GM12891 (cell line): ENCODE data around the gene ADAM11.

Experiments used
- POLR2A ChIP-seq: IDR thresholded peaks from 2 replicates; pipeline ENCODE4 v1.6.1; 2011; ENCODE audit warnings: low read depth, low read length, control low read depth
- POLR2AphosphoS5 ChIP-seq: IDR thresholded peaks from 2 replicates; pipeline ENCODE4 v1.6.1; 2011; ENCODE audit warnings: low read depth, low read length, control low read depth
- SPI1 ChIP-seq: IDR thresholded peaks from 2 replicates; pipeline ENCODE4 v1.6.1; 2011; ENCODE audit warnings: low read depth, low read length, control low read depth

- no peak for TF ChIP-seq POLR2A
- no peak for TF ChIP-seq POLR2AphosphoS5
- TF ChIP-seq SPI1: no peak
Observed at GRCh38 chr17:44751806-44752205, 7.0 kb upstream of the ADAM11 start.
